Activated CD8-positive, alpha-beta T cell treated with anti-CD3 and anti-CD28 coated beads for 36 hours (primary cell): ENCODE results near the gene HOXD13. TPM values are rescaled to one million over a fixed set of nuclear protein-coding genes. Genes with fewer than 3 reads are reported as not detected.

Experiments used
- ATAC-seq: fragments of 200-7000 bp; cut with Tn5 transposase; one replicate; pipeline ENCODE4 v1.10.0; 2021; ENCODE audit warnings: mild to moderate bottlenecking, moderate library complexity
- CTCF ChIA-PET: fragments of 350-600 bp; sonication (Branson Sonifier 250); formaldehyde crosslinking; loops from one replicate; lab custom pipeline; 2021; ENCODE audit warnings: antibody characterized with exemption; lab: Charles Lee
- POLR2A ChIA-PET: fragments of 350-600 bp; sonication (Branson Sonifier 250); formaldehyde crosslinking; loops from one replicate; lab custom pipeline; 2021; ENCODE audit warnings: antibody characterized with exemption; lab: Charles Lee
- DNase-seq: peaks from one replicate; pipeline ENCODE4 v3.0.0-alpha.2; 2020
- H3K27ac Mint-ChIP-seq: one replicate; pipeline ENCODE4 v1.8.0; 2021; ENCODE audit warnings: mild to moderate bottlenecking, mixed read lengths
- H3K27me3 Mint-ChIP-seq: one replicate; pipeline ENCODE4 v1.8.0; 2021; ENCODE audit warnings: mixed read lengths
- H3K36me3 Mint-ChIP-seq: one replicate; pipeline ENCODE4 v1.8.0; 2021; ENCODE audit warnings: low read depth, mixed read lengths
- H3K4me1 Mint-ChIP-seq: one replicate; pipeline ENCODE4 v1.8.0; 2021; ENCODE audit warnings: low read depth, mixed read lengths
- H3K4me3 Mint-ChIP-seq: one replicate; pipeline ENCODE4 v1.8.0; 2021; ENCODE audit warnings: mild to moderate bottlenecking, moderate library complexity, mixed read lengths
- H3K9me3 Mint-ChIP-seq: one replicate; pipeline ENCODE4 v1.8.0; 2021; ENCODE audit warnings: mixed read lengths
- intact Hi-C: fragments of 100-400 bp; cut with micrococcal nuclease; formaldehyde crosslinking; loops from one replicate; pipeline ENCODE4 v1.10.0; 2022
- total RNA-seq, 2 experiments: library from RNA; stranded (reverse); gene quantifications; one replicate each; pipeline ENCODE4 v1.2.3, GENCODE V29; 2021
- TF ChIP-seq, protein P1 (sequence below): fragments of 200-600 bp; IDR thresholded peaks from one replicate; pipeline ENCODE4 v1.8.0; 2022; ENCODE audit warnings: antibody characterized with exemption, mild to moderate bottlenecking

Gene HOXD13
- total RNA-seq, 2 experiments from 2014 or later = not detected

DNA sequence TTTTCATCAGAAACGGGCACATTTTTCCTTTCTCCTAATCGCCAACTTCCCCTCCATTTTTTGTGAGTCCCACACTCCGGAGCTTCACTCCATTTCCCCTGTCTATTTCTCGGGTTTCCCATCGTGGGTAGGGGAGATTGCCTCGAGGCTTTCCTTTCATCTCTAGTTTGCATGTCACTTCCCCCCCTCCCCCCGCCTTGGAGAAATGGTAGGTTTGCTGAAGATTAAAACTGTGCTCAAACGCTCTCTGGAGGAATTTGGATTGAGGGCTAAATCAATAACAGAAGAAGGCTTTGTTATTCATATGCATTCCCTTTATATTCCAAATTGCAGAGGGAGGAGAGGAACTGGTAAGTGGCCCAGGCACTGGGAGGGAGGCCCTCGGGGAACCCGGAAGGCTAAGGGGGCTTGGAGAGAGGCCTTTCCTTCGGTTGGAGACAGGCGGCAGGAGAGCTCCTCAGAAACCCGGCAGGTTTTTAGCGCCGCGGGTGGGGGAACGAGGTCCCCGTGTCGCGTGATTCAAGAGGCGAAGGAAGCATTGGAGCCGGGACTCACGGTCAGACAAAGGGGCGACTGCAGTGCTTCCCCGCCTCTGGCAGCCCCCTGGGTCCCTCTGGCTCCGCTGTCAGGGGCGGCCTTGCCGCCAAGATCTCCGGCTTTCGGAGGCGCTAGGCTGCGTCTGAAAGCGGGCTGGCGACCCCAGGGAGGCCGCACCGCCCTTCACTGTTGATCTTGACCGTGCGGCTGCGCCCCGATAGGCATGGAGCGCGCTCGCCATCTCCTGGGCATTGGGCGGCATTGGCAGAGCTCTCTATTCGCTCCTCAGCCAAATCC is 4.7 kb downstream of the HOXD13 start:
- peak; percentile 84 for ATAC-seq
- DNase-seq = peak; percentile 74
- Mint-ChIP-seq H3K27ac (no peak overlapping the region), H3K27me3 (peaks cover 82% of the 10 kb centered on the region), H3K36me3 (no peaks in the 10 kb centered on the region), H3K4me1 (peaks cover 14% of the 10 kb centered on the region), H3K4me3 (peak overlapping the region; percentile 35), H3K9me3 (no peaks in the 10 kb centered on the region)
- CTCF ChIA-PET = interaction anchor here (0.6 to 6.1 kb wide), 34 partner anchors 9 to 1756 kb away, joined by 3 to 94 read pairs (median 4); no protein-coding TSS in a partner anchor
- intact Hi-C loops = loop anchor here (1.0 to 5.0 kb wide), 2 partner anchors 407 to 730 kb away; no protein-coding TSS in a partner anchor
- TF ChIP-seq, protein P1, sequence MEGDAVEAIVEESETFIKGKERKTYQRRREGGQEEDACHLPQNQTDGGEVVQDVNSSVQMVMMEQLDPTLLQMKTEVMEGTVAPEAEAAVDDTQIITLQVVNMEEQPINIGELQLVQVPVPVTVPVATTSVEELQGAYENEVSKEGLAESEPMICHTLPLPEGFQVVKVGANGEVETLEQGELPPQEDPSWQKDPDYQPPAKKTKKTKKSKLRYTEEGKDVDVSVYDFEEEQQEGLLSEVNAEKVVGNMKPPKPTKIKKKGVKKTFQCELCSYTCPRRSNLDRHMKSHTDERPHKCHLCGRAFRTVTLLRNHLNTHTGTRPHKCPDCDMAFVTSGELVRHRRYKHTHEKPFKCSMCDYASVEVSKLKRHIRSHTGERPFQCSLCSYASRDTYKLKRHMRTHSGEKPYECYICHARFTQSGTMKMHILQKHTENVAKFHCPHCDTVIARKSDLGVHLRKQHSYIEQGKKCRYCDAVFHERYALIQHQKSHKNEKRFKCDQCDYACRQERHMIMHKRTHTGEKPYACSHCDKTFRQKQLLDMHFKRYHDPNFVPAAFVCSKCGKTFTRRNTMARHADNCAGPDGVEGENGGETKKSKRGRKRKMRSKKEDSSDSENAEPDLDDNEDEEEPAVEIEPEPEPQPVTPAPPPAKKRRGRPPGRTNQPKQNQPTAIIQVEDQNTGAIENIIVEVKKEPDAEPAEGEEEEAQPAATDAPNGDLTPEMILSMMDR = peak; percentile 85
- POLR2A ChIA-PET = no interaction called here

DNA sequence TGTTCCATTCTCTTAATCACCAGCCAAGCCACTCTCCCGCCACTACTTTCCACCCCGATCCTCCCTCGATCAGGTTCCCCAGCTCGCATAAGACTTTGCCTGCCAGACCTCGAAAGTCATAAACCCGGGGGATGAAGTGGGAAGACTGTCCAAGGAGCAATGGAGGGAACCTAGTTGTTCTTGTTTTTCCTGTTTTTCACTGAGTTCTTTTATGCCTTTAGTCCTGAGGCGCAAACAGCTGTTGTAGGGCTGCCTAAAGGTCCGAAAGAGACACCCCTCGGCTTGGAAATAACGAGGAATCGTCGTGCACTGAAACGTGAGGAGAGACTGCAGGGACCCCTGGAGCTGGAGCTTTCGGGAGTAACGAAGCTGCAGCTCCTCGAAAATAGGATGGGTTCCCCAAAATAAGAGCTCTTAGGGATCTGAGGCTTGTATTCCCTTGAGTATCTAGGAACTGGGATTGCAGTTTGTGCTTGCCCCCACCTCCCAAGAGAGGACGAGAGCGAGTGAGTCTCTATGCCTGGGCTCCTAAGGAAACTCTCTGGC is 5.4 kb downstream of the HOXD13 start:
- POLR2A ChIA-PET = interaction anchor here (0.5 kb wide), 1 partner anchor 458 kb away, joined by 3 read pairs; no protein-coding TSS in a partner anchor
- H3K27me3 Mint-ChIP-seq = peaks cover 89% of the 10 kb centered on the region

DNA sequence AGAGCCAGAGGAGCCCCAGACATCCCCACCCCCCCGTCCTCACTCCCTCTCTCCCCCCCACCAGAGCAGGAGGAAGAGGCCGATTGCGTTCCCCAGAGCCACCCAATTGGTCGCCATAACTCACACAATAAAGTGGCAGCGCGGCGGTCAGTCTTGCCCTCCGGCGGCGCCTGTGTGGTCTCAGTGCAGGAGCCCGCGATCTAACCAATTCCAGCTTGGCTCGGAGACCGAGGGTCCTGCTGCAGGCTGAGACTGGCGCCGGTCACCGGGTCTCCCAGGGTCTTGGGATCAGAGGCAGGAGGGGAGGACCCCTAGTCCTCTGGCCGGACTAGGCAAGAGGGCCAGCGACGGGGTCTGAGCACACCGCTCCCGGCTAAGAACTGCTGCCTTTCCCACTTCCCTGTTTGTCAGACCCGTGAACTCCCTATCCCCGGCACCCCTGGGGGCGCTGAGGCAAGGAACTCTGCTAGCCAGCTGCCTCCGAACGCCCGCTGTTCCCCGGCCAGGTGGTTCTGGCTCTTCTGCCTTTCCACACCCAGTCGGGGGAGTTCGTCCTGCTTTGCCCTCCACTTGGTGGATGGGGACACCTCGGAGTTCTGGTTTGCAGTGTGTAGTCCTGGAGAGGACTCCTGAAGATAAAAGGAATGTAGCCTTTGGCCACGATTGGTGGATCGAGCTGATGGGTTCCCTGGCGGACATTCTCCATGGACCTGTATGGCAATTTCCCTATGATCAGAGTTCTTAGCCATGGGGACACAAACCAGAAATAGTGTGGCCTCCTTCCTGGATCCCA is 6.0 kb downstream of the HOXD13 start:
- POLR2A ChIA-PET = interaction anchor here (0.5 kb wide), 1 partner anchor 458 kb away, joined by 3 read pairs; no protein-coding TSS in a partner anchor

More for the DNA sequence above, 5.4 kb downstream of the HOXD13 start:
- Mint-ChIP-seq H3K36me3 (no peaks in the 10 kb centered on the region), H3K4me3 (peak overlapping the region; percentile 35), H3K4me1 (peaks cover 14% of the 10 kb centered on the region), H3K27ac (no peak overlapping the region), H3K9me3 (no peaks in the 10 kb centered on the region)
- TF ChIP-seq, protein P1 = no peak
- no peak for DNase-seq
- CTCF ChIA-PET = interaction anchor here (0.6 to 6.1 kb wide), 29 partner anchors 8 to 1057 kb away, joined by 3 to 94 read pairs (median 4); no protein-coding TSS in a partner anchor
- intact Hi-C loops = loop anchor here (1.0 to 5.0 kb wide), 2 partner anchors 408 to 731 kb away; no protein-coding TSS in a partner anchor
- no peak for ATAC-seq

DNA sequence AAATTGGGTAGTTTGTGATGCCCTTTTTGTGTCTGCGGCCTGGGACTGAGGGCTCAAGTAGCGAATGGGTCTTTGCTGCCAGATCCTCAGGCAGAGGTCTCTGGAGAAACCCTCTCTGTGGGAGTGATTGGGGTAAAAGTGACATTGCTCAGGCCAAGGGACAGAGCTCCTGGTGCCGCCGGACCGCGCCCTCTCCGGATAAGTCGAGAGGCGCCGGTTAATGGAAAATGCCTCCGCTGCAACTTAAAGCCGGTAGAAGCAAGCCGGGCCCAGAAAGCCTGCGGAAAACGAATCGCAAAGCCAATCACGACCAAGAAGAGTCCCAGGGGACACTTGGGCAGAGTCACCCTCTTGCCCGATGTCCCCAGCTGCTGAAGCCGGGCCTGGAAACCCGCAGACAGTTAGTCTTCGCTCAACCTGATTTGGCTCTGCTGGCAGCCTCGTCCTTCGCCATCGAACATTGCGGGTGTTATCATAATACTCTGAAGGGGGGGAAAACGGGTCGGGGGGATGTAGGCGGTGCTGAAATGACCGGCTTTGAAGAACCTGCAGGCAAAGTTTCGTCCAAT is 6.7 kb downstream of the HOXD13 start:
- no peak for ATAC-seq
- Mint-ChIP-seq H3K36me3 (no peaks in the 10 kb centered on the region), H3K4me3 (no peak overlapping the region), H3K9me3 (no peaks in the 10 kb centered on the region), H3K27me3 (peaks cover 87% of the 10 kb centered on the region), H3K27ac (no peak overlapping the region), H3K4me1 (peaks cover 17% of the 10 kb centered on the region)
- ChIA-PET POLR2A (no interaction called here), CTCF (interaction anchor here (1.1 to 6.1 kb wide), 3 partner anchors 11 to 410 kb away, joined by 3 to 94 read pairs (median 17); no protein-coding TSS in a partner anchor)
- TF ChIP-seq, protein P1 = no peak
- DNase-seq = no peak
- intact Hi-C loops = loop anchor here (5.0 kb wide), 1 partner anchor 732 kb away; no protein-coding TSS in a partner anchor

More for the DNA sequence above, 6.0 kb downstream of the HOXD13 start:
- H3K4me3 Mint-ChIP-seq = no peak overlapping the region
- intact Hi-C loops = loop anchor here (5.0 kb wide), 1 partner anchor 731 kb away; no protein-coding TSS in a partner anchor
- ATAC-seq = no peak
- H3K9me3 Mint-ChIP-seq = no peaks in the 10 kb centered on the region
- H3K27me3 Mint-ChIP-seq = peaks cover 87% of the 10 kb centered on the region
- peaks cover 14% of the 10 kb centered on the region for H3K4me1 Mint-ChIP-seq
- DNase-seq = no peak
- TF ChIP-seq, protein P1 = no peak
- H3K36me3 Mint-ChIP-seq = no peaks in the 10 kb centered on the region
- CTCF ChIA-PET = interaction anchor here (0.6 to 6.1 kb wide), 23 partner anchors 8 to 1058 kb away, joined by 3 to 94 read pairs (median 4); no protein-coding TSS in a partner anchor
- H3K27ac Mint-ChIP-seq = no peak overlapping the region
